Suppressor macrophage treated with lipopolysaccharide for 4 hours (primary cell): ENCODE data around the gene ASRGL1.
A peak's percentile ranks its signal among the peaks of the same experiment; 100 is the strongest.

Source experiments
- DNase-seq: peaks from one replicate; pipeline ENCODE4 v3.0.0-alpha.2; 2020

The ASRGL1 gene

GRCh38 chr11:62419314-62419929, 82.2 kb downstream of the ASRGL1 start:
- DNase-seq, result no peak

- DNase-seq, result no peak
Observed at GRCh38 chr11:62419943-62420342, 82.7 kb downstream of the ASRGL1 start.

GRCh38 chr11:62420882-62421281, 83.6 kb downstream of the ASRGL1 start:
- no peak for DNase-seq

GRCh38 chr11:62421996-62422395, 84.7 kb downstream of the ASRGL1 start:
- DNase-seq, result no peak

- DNase-seq, result no peak
Observed at GRCh38 chr11:62423012-62423411, 85.8 kb downstream of the ASRGL1 start.

- peak; percentile 87 for DNase-seq
Observed at GRCh38 chr11:62427630-62428233, 90.5 kb downstream of the ASRGL1 start.

- DNase-seq, result peak; percentile 32
Observed at GRCh38 chr11:62428871-62429560, 91.8 kb downstream of the ASRGL1 start.

- no peak for DNase-seq
Observed at GRCh38 chr11:62430425-62430824, 93.2 kb downstream of the ASRGL1 start.

GRCh38 chr11:62431171-62431901, 94.1 kb downstream of the ASRGL1 start:
- DNase-seq, result no peak

- DNase-seq, result no peak
Observed at GRCh38 chr11:62432695-62433094, 95.4 kb downstream of the ASRGL1 start.

- DNase-seq, result peak; percentile 28
Observed at GRCh38 chr11:62433141-62433903, 96.1 kb downstream of the ASRGL1 start.

- DNase-seq, result no peak
Observed at GRCh38 chr11:62433904-62434276, 96.6 kb downstream of the ASRGL1 start.

- peak; percentile 30 for DNase-seq
Observed at GRCh38 chr11:62435846-62436660, 98.8 kb downstream of the ASRGL1 start.

GRCh38 chr11:62437616-62438015, 100.4 kb downstream of the ASRGL1 start:
- DNase-seq, result no peak

GRCh38 chr11:62438641-62439040, 101.4 kb downstream of the ASRGL1 start:
- DNase-seq, result no peak

GRCh38 chr11:62439785-62440602, 102.7 kb downstream of the ASRGL1 start:
- peak; percentile 67 for DNase-seq
